Fibroblast of gingiva (primary cell): ENCODE data around the gene RNU1-2.
"Not testable (repeated sequence)": the region's sequence is repeated elsewhere in the genome, so short reads cannot be mapped to it uniquely, and the experiment has no call there.

ENCODE experiments used
- DNase-seq: peaks from one replicate; pipeline ENCODE4 v3.0.0-alpha.2; 2011; ENCODE audit warnings: low read depth

Gene RNU1-2

GRCh38 chr1:16927256-16927655 lies 31.5 kb downstream of the RNU1-2 start:
- no peak for DNase-seq

GRCh38 chr1:16927711-16928485 lies 32.1 kb downstream of the RNU1-2 start:
- DNase-seq, result no peak

DNA sequence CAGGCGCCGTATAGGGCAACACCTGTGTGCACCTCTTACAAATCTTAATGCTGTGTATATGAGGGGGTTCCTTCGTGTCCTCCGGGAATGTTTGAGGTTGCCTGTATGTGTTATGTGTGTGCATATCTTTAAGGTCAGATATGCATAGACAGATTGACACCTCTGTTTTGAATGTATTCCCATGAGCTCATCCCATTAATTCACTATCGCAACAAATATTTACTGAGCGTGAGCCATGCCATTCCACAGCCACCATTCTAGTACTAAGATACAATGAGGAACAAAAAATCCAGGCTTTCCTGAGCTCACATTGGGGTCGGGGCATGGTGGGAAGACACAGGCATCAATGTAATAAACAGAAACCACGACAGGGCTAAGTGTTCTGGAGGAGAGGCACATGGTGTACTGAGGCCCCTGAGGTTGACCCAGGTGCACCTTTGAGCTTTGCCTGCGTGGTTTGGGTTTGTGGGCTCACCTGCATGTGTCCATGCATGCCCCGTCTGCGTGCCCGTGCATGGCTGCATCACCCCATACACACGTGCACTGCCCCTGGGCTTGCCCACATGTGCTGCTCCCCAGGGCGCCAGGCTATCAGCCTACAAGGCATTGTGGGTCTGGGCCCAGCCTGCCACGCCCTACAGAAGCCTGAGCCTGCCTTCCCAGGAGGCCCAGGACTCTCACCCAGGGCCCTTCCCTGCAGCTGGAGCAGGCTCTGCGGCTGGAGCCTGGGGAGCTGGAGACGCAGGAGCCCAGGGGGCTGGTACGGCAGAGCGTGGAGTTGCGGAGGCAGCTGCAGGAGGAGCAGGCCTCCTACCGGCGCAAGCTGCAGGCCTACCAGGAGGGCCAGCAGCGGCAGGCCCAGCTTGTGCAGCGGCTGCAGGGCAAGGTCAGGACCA lies 33.6 kb downstream of the RNU1-2 start:
- not testable (repeated sequence) for DNase-seq

- not testable (repeated sequence) for DNase-seq
Observed at GRCh38 chr1:16931206-16931934, 35.6 kb downstream of the RNU1-2 start.

DNA sequence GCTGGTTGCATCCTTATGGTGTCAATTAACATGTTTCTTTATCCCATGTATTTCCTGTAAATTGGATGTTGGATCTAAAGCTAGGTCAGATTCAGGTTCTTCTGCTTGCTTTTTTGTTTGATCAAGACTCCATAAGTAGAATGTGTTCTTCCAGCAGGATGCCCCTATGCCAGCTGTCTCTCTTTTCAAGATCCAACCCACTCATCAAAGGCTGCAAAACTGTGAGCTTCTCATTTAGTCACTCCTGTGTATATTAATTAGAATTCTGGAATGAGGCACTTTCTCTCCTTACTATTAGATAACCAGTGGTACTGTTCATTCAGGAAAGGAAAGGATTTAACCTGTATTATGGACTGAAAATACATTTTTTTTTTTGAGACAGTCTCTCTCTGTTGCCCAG lies 38.2 kb downstream of the RNU1-2 start:
- DNase-seq, result not testable (repeated sequence)

DNA sequence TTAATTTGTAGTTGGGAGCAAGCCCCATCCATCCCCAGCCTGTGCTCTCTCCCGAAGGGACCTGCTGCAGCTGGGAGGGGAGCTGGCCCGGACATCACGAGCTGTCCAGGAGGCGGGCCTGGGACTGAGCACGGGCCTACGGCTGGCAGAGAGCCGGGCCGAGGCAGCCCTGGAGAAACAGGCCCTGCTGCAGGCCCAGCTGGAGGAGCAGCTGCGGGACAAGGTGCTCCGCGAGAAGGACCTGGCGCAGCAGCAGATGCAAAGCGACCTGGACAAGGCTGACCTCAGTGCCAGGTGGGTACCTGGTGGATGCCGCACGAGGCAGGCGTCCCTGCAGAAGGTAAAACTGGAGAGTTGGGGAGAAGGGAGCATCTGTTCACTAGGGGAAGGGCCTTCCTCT lies 40.8 kb downstream of the RNU1-2 start:
- DNase-seq, result not testable (repeated sequence)

DNA sequence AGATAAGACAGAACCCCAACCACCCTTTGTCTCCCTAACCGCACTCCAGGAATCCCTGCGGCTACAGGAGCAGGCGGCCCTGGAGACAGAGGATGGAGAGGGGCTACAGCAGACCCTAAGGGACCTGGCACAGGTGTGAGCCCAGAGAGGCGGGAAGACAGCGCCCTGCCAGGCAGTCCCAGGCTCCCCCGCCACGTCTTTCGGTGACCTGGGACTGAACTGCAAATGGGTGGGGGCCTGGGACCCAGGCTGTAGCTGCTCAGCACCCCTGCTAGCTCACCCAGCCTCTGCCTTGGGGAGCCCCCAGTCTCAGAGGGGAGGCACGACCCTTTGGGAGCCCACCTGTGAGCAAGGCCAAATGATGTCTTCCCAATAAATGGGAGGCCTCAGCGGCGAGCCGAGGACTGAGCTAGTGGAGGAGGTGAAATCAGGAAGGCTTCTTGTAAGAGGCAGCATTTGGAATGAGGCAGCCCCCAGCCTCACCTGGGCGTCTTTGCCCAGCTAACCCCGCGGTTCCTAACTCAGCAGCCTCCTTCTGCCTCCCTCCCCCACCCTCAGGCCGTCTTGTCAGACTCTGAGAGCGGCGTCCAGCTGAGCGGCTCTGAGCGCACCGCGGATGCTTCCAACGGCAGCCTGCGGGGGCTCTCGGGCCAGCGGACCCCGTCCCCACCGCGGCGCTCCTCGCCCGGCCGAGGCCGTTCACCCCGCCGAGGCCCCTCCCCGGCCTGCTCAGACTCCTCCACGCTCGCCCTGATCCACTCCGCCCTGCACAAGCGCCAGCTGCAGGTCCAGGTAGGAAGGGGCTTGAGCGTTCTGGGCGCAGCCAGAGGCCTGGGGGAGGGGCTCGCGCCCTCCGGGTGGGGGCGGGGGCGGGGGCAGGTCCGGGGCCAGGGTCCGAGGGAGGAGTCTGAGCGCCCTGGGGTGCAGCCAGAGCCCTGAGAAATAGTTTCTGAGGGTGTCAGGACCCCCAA lies 42.9 kb downstream of the RNU1-2 start:
- DNase-seq, result no peak

DNA sequence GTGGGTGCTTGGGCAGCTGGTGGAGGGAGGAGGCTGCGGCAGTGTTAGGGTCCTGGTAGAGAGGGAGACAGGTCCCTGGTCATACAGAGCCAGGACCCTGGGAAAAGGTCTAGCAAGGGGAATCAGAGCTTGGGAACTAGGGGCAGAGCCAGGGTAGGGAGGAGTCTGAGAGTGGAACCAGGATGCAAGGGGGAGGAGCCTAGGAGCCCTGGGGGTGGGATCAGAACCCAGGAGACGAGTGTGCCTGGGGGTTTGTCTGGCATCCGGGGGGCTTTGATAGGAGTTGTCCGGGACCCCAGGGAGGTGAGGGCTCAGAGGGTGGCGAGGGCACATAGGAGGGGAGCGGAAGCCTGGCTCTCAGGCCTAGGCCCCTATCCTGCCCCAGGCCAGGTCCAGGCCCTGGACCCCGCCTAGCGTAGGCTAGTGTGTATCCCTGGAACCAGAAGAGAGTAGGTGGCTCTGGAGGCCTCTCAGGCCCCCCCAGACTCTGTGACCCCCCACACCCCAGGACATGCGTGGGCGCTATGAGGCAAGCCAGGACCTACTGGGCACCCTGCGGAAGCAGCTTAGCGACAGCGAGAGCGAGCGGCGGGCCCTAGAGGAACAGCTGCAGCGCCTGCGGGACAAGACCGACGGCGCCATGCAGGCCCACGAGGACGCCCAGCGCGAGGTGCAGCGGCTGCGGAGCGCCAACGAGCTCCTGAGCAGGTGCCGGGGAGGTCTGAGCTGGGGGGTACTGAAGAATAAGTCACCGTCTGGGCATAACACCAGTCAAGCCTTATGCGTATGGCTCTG lies 43.8 kb downstream of the RNU1-2 start:
- DNase-seq, result not testable (repeated sequence)

GRCh38 chr1:16944038-16944437 lies 48.3 kb downstream of the RNU1-2 start:
- no peak for DNase-seq

GRCh38 chr1:16945512-16945911 lies 49.7 kb downstream of the RNU1-2 start:
- DNase-seq, result not testable (repeated sequence)
